ENCODE results near the gene RABL6. TPM values are rescaled to one million over a fixed set of nuclear protein-coding genes. Genes with fewer than 3 reads are reported as not detected.

RABL6 gene
- total and polyA plus RNA-seq, 2 of the 4 experiments (the other 2 are of a cell fraction): 37.1 to 47.5 TPM

DNA sequence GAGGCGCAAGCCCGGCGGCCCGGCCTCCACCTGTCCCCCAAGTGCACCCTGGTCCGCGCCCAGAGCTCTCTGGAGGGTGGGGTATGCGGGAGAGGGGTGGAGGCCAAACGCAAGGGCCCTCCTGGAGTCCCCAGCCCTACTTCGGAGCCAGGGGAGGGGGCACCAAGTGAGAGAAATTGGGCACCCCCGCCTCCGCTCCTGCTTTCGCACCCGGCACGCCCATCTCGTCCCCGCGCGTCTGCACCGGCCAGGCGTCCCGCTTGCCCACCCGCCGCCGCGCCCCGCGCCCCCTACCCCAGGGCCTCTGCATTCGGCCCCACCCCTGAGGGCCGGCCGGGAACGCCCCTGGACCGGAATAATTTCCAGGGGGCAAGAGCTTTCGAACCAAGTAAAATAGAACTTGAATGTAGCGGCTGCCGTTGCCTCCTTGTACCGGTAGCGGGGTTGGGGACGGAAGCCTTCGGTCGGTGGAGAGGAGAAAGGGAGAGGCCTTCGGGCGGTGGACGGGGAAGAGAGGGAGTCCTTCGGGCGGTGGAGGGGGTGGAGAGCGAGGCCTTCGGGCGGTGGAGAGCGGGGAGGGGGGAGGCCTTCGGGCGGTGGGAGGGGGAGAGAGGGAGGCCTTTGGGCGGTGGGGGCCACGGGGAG lies 40.8 kb downstream of the RABL6 start (continued):
- TF ChIP-seq SMC3 (IDR thresholded peaks at IDR 0.05; ENCODE audit: low read depth, low read length): no peak

DNA sequence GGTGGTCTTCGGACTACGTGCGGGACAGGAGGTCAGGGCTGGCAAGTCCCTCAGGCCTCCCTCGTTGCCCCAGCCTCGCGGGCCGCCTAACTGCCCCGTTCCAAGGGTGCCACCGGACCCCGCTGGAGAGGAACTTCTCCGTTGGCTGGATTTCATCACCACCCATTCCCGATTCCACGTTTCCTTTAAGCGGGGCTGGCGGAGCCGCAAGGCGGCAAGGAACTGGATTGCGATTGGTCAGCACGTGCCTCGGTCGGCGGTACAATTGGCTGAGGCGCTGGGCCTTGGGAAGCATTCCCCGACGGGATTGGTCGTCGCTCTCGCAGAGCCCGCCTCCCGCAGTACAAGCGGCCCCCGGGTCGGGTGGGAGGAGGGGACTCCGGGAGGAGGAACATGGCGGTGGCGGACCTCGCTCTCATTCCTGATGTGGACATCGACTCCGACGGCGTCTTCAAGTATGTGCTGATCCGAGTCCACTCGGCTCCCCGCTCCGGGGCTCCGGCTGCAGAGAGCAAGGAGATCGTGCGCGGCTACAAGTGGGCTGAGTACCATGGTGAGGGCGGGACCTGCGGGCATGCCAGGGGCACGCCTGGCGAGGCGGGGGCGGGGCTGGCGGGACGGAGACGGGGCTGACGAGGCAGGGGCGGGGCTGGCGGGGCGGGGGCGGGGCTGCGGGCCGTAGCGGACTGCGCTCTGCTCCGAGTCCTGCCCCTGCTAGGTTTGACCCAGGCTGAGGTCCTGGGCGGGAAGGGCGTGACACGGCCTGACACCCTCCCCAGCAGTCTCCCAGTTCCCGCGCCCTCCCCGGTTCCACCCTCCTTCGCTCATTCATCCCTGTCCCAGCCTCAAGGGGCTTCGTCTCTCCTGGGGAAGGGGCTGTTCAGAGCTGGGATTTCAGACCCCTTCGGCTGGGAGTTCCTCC lies 41.6 kb downstream of the RABL6 start, which contains the start of gene PHPT1:
Gene PHPT1, plus strand, starts transcription at position 372 of the 922 bp plus-strand sequence. Its CDS starts 22 bp downstream, at position 394.
- H3K4ac ChIP-seq (ENCODE audit: low read depth, low read length): peak within 1 kb of the TSS; percentile 100
- peak; percentile 84 for ATAC-seq (ENCODE audit: low read depth)
- dilution Hi-C loops (cut with HindIII; ENCODE audit: low sequenced_read_pairs, unreplicated experiment): no loop called here
- peaks cover 6% of the 10 kb centered on the region; the same call in 1 of the 2 replicates for H3K9me3 ChIP-seq (ENCODE audit: control insufficient read depth, insufficient read depth, low read length)
- H3K79me1 ChIP-seq (ENCODE audit: low read depth in 1 of 2, low read length in 2 of 2): peaks cover 9 to 21% of the 10 kb centered on the region in 2 experiments; a peak in 2 of 4 replicates
- peaks cover 20% of the 10 kb centered on the region for H3K27me3 ChIP-seq (ENCODE audit: control insufficient read depth, insufficient read depth, low read length)
- peak within 1 kb of the TSS; percentile 100 for H2AFZ ChIP-seq (replicated peaks; ENCODE audit: low read length, poor library complexity)
- peaks cover 14% of the 10 kb centered on the region; the same call in 1 of the 2 replicates for H3K36me3 ChIP-seq (ENCODE audit: control insufficient read depth, insufficient read depth, low read length)
- peak within 1 kb of the TSS; percentile 100 for H3K23ac ChIP-seq (ENCODE audit: low read depth, low read length)
- CTCF ChIA-PET: no interaction called here
- intact Hi-C loops (cut with micrococcal nuclease): loop anchor here (2.0 kb wide), 1 partner anchor 96 kb away; the partner anchor contains the start of genes C8G and FBXW5
- peak within 1 kb of the TSS; percentile 88 for H3K18ac ChIP-seq (ENCODE audit: low read depth, low read length)
- peak within 1 kb of the TSS; percentile 97 for H2BK120ac ChIP-seq (ENCODE audit: low read depth, low read length)
- H3K14ac ChIP-seq (replicated peaks; ENCODE audit: low read depth, low read length): peak within 1 kb of the TSS; percentile 100
- 0% methylated on average over 9 of the region's 77 CpGs; no CpG with 5 or more reads in 1 of the 2 experiments for WGBS, 2 experiments (ENCODE audit: extremely low coverage in 2 of 2, insufficient read length in 1 of 2)
- H3K4me3 ChIP-seq (ENCODE audit: insufficient read depth, low read depth, low read length): peak within 1 kb of the TSS; percentile 92
- no peaks in the 10 kb centered on the region for H3K9me1 ChIP-seq (ENCODE audit: insufficient read depth, low read length)
- peak within 1 kb of the TSS; percentile 77 for H2BK20ac ChIP-seq (ENCODE audit: low read depth, low read length)
- H4K91ac ChIP-seq (ENCODE audit: insufficient read depth, low read depth, low read length): peak within 1 kb of the TSS; percentile 99
- peak within 1 kb of the TSS; percentile 99 for H2AK5ac ChIP-seq (ENCODE audit: low read depth, low read length)
- peak within 1 kb of the TSS; percentile 97 for H3K27ac ChIP-seq (ENCODE audit: insufficient read depth, low read length)
- peak within 1 kb of the TSS; percentile 97; the same call in 1 of the 3 replicates for H2BK15ac ChIP-seq (ENCODE audit: low read depth, low read length)
- peak within 1 kb of the TSS; percentile 90 to 99 for H4K8ac ChIP-seq (ENCODE audit: low read depth in 2 of 2, low read length in 2 of 2)
- peak within 1 kb of the TSS; percentile 87 for H4K5ac ChIP-seq (ENCODE audit: low read depth, low read length)
- BruUV-seq (replicated peaks): no TSS peak
- in situ Hi-C loops (cut with MboI; ENCODE audit: low sequenced_read_pairs): no loop called here
- POLR2A ChIA-PET (ENCODE audit: unreplicated experiment): interaction anchor here (0.7 kb wide), 1 partner anchor 187 kb away, joined by 7 read pairs; no protein-coding TSS in a partner anchor
- H2BK5ac ChIP-seq (ENCODE audit: low read depth, low read length, poor library complexity, severe bottlenecking): peak within 1 kb of the TSS; percentile 97
- DNase-seq: peak; percentile 99
- peaks cover 9% of the 10 kb centered on the region for H3K4me1 ChIP-seq (ENCODE audit: control insufficient read depth, insufficient read depth, low read length)
- peak within 1 kb of the TSS; percentile 95 for H3K9ac ChIP-seq (ENCODE audit: low read depth, low read length)
- H4K20me1 ChIP-seq (ENCODE audit: insufficient read depth, low read length): peaks cover 20% of the 10 kb centered on the region
- H2AK9ac ChIP-seq (replicated peaks; ENCODE audit: low read depth, low read length, poor library complexity): peak within 1 kb of the TSS; percentile 100
- peak within 1 kb of the TSS; percentile 91 for H3K4me2 ChIP-seq (ENCODE audit: low read depth, low read length)
- H3K56ac ChIP-seq (ENCODE audit: extremely low read depth, insufficient read depth, low read length): peak within 1 kb of the TSS; percentile 98
- TF ChIP-seq FOS (IDR thresholded peaks at IDR 0.05; ENCODE audit: low read depth, low read length) (peak; percentile 74; the same call in 1 of the 2 replicates), MXI1 (IDR thresholded peaks at IDR 0.05; ENCODE audit: borderline replicate concordance, low read depth, low read length) (peak; percentile 55; the same call in 1 of the 2 replicates), RCOR1 (IDR thresholded peaks at IDR 0.05; ENCODE audit: insufficient replicate concordance, low read length) (no peak), CEBPB (IDR thresholded peaks at IDR 0.05; ENCODE audit: low read depth, low read length) (peak; percentile 89), CHD1 (IDR thresholded peaks at IDR 0.05; ENCODE audit: low read depth, low read length) (no peak), NFE2L2 (IDR thresholded peaks at IDR 0.05; ENCODE audit: low read depth, low read length) (no peak), MAFK (IDR thresholded peaks at IDR 0.05; ENCODE audit: low read depth, low read length) (no peak), BHLHE40 (IDR thresholded peaks at IDR 0.05; ENCODE audit: low read depth, low read length) (peak; percentile 74; the same call in 1 of the 2 replicates)
- TF ChIP-seq, protein P1, sequence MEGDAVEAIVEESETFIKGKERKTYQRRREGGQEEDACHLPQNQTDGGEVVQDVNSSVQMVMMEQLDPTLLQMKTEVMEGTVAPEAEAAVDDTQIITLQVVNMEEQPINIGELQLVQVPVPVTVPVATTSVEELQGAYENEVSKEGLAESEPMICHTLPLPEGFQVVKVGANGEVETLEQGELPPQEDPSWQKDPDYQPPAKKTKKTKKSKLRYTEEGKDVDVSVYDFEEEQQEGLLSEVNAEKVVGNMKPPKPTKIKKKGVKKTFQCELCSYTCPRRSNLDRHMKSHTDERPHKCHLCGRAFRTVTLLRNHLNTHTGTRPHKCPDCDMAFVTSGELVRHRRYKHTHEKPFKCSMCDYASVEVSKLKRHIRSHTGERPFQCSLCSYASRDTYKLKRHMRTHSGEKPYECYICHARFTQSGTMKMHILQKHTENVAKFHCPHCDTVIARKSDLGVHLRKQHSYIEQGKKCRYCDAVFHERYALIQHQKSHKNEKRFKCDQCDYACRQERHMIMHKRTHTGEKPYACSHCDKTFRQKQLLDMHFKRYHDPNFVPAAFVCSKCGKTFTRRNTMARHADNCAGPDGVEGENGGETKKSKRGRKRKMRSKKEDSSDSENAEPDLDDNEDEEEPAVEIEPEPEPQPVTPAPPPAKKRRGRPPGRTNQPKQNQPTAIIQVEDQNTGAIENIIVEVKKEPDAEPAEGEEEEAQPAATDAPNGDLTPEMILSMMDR (conservative IDR thresholded peaks at IDR 0.05; ENCODE audit: low read depth, low read length): no peak
- TF ChIP-seq, protein P2, sequence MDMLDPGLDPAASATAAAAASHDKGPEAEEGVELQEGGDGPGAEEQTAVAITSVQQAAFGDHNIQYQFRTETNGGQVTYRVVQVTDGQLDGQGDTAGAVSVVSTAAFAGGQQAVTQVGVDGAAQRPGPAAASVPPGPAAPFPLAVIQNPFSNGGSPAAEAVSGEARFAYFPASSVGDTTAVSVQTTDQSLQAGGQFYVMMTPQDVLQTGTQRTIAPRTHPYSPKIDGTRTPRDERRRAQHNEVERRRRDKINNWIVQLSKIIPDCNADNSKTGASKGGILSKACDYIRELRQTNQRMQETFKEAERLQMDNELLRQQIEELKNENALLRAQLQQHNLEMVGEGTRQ (IDR thresholded peaks at IDR 0.05; ENCODE audit: low read depth, low read length): peak; percentile 87

Measured in IMR-90 (cell line).